Measurements from ENCODE around the gene PLA2G2A.

The PLA2G2A gene

GRCh38 chr1:19981507-19982312 lies 2.3 kb upstream of the PLA2G2A start:
- Histone ChIP-seq H3K4me3 (replicated peaks; ENCODE audit: insufficient read depth, low read length) (no peak overlapping the region), H3K27ac (replicated peaks) (no peak overlapping the region), H3K27me3 (ENCODE audit: insufficient read depth, poor library complexity, severe bottlenecking) (peaks cover 5% of the 10 kb centered on the region)
- no peak for TF ChIP-seq CTCF (IDR thresholded peaks at IDR 0.05; ENCODE audit: insufficient read depth, low read length)
- TF ChIP-seq POLR2AphosphoS5 (IDR thresholded peaks at IDR 0.05; ENCODE audit: low read depth) = no peak
- TF ChIP-seq REST (IDR thresholded peaks at IDR 0.05; ENCODE audit: insufficient replicate concordance, low read depth) = no peak
- no peak for TF ChIP-seq SPI1 (IDR thresholded peaks at IDR 0.05; ENCODE audit: borderline replicate concordance, low read depth)
- TF ChIP-seq GABPA (IDR thresholded peaks at IDR 0.05; ENCODE audit: low read depth) = no peak
- DNase-seq (ENCODE audit: low read depth in 1 of 2, low spot score in 1 of 2) = no peak

- TF ChIP-seq REST (IDR thresholded peaks at IDR 0.05; ENCODE audit: insufficient replicate concordance, low read depth) = no peak
- TF ChIP-seq CTCF (IDR thresholded peaks at IDR 0.05; ENCODE audit: insufficient read depth, low read length) = no peak
- no peak for TF ChIP-seq SPI1 (IDR thresholded peaks at IDR 0.05; ENCODE audit: borderline replicate concordance, low read depth)
- no peak for TF ChIP-seq POLR2AphosphoS5 (IDR thresholded peaks at IDR 0.05; ENCODE audit: low read depth)
- TF ChIP-seq GABPA (IDR thresholded peaks at IDR 0.05; ENCODE audit: low read depth) = no peak
- no peak overlapping the region for H3K27ac ChIP-seq (replicated peaks)
- H3K27me3 ChIP-seq (ENCODE audit: insufficient read depth, poor library complexity, severe bottlenecking) = peaks cover 5% of the 10 kb centered on the region
- H3K4me3 ChIP-seq (replicated peaks; ENCODE audit: insufficient read depth, low read length) = no peak overlapping the region
- no peak for DNase-seq (ENCODE audit: low read depth in 1 of 2, low spot score in 1 of 2)
These were observed 1.7 kb upstream of the PLA2G2A start for GRCh38 chr1:19981170-19981506.

- DNase-seq (ENCODE audit: low read depth in 1 of 2, low spot score in 1 of 2) = no peak
- H3K4me3 ChIP-seq (replicated peaks; ENCODE audit: insufficient read depth, low read length) = no peak overlapping the region
- TF ChIP-seq CTCF (IDR thresholded peaks at IDR 0.05; ENCODE audit: insufficient read depth, low read length) (no peak), POLR2AphosphoS5 (IDR thresholded peaks at IDR 0.05; ENCODE audit: low read depth) (no peak), REST (IDR thresholded peaks at IDR 0.05; ENCODE audit: insufficient replicate concordance, low read depth) (no peak), SPI1 (IDR thresholded peaks at IDR 0.05; ENCODE audit: borderline replicate concordance, low read depth) (no peak), GABPA (IDR thresholded peaks at IDR 0.05; ENCODE audit: low read depth) (no peak)
- no peak overlapping the region for H3K27ac ChIP-seq (replicated peaks)
- H3K27me3 ChIP-seq (ENCODE audit: insufficient read depth, poor library complexity, severe bottlenecking) = peaks cover 5% of the 10 kb centered on the region
These were observed 896 bp upstream of the PLA2G2A start for GRCh38 chr1:19980314-19980713.
